Effector CD4-positive, alpha-beta T cell (primary cell): ENCODE results near the gene PDE4B.

Source experiments
- DNase-seq: peaks from one replicate; pipeline ENCODE4 v3.0.0-alpha.2; 2020

PDE4B gene

DNA sequence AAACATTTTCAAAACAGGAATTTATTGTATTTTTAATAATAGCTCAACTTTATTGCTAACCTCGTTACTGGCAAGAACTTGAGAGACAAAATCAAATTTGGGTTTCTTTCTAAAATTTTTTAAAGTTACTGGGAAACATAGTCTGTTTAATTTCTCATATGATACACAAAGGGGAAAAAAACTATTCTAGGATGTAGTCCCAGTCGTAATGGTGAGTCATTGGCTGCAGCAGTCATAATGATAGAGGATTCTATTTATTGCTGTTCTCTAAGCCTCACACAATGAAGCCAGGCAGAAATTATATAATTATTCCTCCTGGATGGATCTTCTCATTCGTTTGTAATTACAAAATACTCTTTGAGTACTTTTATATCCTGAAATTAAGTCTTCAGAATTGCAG lies 414.8 kb downstream of the PDE4B start:
- DNase-seq = no peak

DNA sequence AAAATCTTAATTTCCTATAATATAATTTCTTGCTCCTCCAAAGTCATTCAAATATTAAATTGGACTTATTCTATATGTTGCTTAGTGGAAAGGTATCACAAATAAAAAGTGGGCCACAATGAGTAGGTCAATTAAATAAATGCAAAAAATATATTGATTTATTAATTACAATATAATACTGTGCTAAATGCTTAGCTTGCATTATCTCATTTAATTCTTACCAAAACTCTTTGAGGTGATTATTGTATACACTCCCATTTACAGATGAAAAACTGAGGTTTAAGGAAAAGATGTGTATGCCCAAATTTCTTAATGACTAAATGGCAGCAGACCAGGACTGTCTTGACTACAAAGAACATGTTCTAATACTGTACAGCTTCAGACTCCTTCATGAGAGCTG lies 415.9 kb downstream of the PDE4B start:
- DNase-seq = no peak

DNA sequence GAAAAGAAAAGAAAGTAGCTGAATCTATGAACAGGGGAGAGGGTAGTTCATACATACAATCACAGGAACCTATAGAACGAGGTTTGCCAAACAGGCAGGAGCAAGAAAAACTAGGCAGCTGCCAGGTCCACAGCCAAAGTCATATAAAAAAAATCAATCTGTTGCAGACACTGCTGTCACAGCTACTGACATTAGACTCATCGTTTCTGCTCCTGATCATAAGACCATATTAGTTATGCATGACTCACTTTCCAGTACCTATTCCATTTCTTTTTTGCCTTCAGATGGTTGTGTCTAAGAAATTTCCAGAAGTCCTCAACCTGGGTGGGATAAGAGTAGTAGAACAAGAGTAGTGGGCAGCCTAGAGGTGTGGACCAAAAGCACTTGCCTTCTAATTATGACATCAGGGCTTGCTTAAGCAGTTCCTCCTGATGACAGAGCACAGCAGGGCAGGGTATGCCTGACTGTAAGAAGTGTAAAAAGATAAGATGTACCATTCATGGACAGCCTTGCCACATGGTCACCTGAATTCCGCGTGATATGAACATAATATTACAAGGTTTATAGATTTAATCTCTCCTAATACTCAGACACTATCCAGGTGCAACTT lies 418.0 kb downstream of the PDE4B start:
- no peak for DNase-seq

DNA sequence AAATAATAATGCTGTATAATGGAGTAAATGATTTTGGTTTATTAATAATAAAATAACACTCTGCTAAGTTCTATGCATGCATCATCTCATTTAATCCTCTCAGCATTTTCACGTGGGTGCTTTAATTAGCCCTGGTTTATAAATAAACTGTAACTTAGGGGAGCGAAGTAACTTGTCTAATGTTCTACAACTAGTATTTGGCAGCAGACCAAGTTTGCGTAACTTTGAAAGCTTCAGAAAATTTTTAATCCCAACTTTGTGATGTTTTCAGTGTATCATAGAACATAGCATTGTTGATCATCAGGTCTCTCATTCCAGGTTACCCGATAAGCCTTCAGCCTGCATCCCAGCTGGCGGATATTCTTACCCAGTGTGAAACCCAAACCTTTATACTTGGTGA lies 418.8 kb downstream of the PDE4B start:
- no peak for DNase-seq

DNA sequence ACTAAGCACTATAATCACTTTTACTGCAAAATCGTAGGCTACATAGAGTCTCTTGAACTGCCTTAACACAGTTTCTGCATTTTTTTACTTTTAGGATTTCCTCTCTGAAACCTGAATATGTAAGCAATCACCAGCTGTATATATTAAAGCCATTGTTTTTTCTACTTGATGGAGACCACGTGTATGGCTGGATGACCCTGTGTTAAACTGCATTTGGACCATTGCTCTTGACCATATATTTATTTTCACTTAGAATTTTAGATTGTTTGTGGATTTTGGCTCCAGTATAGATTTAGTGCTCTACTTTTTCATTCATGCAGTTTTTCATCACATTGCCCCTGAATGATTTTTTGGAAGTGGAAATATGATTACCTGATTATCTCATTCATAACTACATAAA lies 420.8 kb downstream of the PDE4B start:
- no peak for DNase-seq

DNA sequence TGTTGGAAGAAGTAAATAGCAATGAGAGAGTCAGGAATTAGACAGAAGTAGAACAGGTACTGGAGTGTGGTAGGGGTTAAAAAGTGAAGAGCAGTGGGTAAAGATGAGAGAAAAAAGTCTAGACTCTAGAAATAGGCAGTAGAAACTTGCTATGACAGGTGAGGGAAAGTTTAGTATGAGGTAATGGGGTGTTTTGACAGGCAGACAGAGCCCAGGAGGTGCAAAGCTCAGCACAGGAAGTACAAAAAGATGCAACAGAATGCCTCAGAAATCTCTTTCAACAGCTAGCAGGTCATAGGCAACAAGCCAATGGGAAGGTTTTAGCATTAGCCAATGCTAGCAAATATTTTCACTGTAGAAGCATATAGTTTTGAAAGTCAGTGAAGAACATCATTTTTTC lies 422.2 kb downstream of the PDE4B start:
- peak; percentile 8 for DNase-seq

DNA sequence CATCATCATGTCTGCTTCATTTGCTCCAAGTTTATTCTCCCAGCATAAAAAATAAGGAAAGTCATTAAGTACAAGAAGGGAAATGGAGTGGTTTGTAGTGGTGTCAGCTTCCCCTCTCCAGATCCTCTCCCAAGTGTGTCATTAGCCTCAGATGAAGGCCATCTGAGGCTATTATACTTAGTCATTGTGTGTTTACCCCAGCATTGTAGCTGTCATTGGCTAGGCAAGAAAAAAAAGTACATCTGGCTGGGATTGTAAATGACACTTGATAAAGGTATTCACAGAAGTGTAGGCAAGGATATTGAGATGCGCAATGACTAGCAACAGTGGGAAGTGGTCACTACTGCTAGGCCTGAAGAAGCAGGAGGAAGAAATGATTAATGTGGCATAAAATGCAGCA lies 424.3 kb downstream of the PDE4B start:
- no peak for DNase-seq

DNA sequence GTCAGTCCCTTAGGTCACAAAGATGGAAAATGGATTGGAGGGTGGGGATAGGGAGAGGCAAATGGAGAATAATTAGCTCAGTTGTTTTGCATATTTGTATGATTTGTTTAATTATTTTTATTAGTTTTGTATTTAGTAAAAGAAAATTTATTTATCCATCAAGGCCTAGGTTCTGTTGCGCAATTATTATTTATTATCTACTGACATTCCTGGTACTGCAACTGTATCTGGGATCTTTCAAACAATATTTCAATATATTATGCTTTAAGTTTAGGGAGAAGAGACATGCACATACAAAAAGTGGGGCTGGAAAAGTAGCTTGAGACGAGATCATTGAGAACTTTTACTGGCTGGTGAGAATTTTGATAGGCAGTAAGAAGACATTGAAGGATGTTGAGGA lies 424.9 kb downstream of the PDE4B start:
- no peak for DNase-seq

DNA sequence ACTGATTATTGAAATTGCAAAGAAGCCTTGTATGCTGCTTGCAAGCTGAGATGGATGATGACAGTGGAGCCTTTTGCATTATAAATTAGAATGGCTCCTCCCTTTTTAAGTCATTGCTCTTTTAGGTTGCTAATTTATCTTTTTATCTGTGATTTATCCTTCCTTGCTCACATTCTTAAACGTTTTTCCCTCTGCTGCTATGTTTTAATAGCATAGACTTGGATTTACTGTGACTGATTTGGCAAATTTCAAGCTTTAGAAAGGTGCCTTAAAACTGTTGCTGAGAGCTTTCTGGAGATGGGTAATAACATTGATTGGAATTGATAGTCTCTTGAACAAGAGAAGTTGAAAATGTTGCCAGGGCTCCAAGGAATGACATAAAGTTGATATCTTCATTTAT lies 427.8 kb downstream of the PDE4B start:
- no peak for DNase-seq

DNA sequence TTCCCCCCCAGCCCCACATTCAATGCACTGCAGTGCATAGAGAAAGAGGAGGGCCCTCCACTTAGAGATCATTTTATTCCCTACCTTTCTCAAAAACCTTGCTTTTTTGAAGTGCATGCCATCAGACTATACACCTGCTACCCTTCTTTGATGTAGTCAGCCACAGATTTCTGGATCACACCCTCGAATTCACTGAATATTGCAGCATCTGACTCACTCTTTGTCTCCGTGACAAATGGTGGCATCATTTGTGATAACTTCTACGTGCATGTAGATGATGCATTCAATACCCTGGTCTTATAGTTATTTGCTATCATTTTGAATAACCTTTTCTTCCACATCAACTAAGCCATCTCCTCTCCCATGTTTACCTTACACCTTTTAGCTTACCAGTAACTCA lies 431.0 kb downstream of the PDE4B start:
- DNase-seq = no peak

DNA sequence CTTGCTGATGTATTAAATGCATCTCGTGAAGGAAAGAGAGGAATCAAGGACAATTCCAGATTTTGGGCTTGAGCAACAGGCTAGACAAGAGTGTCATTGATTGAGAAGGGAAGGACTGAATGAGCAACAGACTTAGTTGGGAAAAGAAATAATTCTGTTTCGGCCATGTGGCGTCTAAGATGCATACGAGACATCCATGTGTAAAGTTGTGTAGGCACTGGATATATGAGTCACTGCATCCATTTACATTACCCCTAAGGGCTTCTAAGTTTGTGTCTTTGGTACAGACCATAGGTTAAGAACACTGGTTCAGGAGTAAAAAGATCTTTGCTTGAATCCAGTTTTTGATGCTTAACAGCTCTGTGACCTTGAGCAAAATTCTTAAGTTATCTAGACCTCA lies 434.3 kb downstream of the PDE4B start:
- no peak for DNase-seq

DNA sequence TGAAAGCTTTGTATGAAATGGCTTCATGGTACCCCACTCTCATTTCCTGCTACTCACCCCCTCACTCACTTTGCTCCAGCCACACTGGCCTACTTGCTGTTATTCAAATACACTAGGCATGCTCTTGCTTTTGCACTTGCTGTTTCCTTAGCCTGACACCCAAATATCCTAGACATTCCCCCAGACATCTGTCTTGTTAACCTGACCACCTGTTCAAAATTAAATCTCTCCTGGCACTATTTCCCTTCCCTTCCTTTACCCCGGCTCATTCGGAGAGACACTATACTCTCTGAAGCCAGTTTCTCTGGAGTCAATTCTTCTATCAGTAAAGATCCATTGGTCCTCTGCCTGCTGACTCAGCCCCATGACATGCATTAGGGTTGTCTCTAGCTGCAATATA lies 435.3 kb downstream of the PDE4B start:
- no peak for DNase-seq

DNA sequence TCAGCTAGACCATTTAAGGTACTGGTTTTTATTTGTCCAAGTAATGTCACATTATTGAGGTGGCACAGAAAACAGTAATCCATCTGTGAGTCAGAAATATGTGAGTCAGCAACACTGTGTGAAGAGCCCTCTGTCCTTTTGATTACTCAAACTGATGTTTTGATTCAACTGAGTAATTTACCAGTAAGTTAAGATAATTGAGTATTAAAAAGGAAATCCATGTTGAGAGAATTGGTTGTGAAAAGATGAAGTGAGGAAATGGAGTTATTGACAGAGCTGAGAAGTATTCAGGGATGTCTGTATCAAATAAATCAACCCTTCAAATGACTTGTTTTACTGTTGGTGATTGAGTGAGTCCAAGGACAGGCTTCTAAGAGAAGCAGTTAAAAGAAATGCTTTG lies 438.5 kb downstream of the PDE4B start:
- no peak for DNase-seq

DNA sequence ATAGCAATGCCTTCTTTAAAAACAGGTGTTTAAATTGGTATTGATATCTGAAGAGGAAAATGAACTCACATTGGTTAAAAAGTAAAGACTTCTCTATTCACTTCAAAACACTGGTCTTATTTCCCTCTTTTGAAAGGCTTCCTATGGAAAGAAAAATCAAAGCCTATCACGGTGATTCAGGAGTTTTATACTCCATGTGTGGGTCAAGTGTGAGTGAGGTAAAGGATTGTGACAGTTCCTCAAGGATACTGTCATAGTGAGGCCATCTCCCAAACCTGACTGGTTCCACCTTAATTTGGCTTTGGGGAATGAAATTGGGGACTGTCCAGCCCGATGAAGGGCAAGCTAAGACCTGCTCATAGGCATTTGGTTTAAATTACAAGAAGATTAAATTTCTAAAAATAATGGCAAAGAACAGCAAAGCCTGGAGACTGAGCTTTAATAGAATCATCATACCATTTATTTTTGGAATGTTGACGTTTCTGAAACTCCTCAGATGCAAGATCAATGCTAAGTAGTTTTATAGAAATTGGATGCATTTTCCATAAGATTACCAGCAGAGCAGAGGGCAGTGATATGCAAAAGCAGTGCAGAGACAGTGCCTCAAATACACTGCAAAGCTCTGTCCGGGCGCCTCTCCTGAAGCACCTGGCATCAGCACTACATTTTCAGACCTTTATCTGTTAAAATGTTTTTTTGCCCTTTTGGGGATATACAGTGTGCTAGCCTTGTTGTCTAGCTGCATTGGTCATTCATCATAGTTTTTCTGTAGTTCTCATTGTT lies 439.2 kb downstream of the PDE4B start:
- DNase-seq = no peak

DNA sequence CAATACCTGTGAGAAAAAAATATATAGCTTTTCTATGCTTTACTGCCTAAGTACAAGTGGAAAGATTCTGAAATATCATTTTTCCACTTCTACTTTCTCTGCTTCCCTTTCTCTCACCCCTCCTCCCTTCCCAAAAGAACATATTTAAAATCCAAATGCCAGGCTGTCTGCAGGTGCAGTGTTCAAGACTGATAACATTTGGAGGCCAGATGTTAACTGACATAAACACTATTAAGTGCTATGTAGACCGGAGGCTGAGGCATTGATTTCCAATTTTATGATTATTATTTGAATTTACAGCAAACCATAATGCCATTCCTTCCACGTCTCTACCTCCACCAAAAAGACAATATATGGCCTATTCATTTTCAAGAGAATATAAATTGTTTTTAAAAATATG lies 444.3 kb downstream of the PDE4B start:
- DNase-seq = no peak

DNA sequence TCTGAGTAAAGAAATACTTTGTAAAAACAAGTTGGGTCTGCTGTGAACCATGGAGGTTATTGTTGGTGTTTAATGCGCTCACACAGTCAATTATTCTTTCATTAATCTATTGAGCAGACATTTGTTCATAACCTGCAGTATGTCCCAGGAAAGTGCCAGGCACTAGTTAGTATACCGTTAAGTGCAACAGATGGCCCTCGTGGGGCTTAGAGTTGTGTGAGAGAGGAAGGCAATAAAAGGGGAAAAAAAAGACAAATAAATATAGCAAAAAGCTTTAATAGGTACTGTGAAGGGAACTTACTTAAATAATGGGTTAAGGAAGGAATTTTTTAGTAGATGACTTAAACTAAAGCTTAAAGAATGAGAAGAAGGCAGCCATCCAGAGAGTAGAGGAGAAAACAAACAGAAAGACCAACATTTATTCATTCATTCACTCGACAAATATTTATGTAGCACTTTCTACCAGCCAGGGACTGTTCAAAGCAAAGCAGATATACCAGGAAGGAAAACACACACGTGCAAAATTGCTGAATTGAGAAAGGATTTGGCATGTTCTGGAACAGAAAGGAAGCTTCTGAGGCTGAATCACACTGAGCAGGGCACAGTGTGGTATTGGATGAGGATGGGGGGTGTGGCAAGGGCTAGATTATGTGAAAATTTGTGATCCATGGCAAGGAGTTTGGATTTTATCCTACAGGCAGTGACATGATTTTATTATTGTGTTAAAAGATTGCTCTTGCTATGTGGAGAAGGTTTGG lies 445.2 kb downstream of the PDE4B start:
- no peak for DNase-seq

DNA sequence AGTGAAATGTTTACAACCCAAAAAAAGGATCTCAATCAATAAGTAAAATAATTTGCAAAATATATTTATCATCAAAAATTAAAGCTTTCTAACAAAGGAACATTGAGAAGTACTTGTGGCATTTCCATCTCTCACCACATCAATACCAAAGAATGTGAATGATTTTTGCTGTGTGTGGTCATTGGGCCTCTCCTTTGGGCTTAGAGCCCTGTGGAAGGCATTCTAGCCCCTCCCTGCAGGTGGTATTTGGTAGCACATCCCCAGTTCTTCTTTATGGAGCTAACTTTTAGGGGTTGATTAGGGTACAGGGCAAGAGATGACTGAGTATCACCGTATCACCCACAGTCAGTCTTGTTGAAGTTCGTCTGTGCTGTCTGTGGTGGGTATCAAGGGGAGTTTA lies 447.1 kb downstream of the PDE4B start:
- DNase-seq = no peak

DNA sequence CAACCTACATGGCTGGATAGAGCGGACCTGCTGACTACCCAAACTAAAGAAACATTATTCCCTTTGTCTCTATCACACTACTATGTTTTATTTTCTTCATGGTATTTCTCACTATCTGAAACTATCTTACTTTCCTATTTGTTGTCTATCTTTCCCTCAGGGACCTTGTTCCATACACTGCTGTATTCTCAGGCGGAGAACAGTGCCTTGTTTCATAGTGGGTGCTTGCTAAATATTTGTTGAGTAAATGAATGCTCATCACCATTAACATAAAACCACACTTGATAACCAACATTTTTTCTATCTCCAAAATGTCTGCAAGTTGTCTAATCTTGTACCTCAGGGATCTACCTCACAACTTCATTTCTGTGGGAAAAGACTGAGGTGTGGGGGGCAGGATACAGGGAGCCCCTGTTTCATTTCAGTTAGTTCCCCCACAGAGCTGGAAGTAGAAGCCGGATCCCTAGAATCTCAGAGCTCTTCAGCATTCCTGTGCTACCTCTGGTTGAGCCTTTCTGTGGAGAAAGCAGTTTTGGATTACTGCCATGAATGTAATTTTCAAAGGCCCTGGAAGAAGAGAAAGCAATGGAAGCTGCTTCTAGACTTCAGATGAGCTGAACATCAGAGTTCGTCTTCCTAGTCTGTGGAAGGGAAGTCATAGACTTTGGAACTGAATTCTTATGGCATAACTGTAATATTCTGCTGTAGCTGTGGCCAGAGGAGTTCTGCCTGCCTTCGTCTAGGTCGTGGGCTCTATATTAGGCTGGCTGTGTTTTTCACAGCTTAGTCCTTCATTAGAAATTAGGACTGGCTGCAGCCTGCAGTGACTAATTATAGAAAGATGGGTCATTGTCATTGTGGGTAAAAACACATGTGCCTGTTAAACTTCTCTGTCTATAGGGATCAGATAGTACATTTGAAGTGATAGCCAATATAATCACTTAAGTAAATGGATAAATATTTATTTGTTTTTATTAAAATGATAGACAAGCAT lies 448.1 kb downstream of the PDE4B start:
- DNase-seq = no peak

DNA sequence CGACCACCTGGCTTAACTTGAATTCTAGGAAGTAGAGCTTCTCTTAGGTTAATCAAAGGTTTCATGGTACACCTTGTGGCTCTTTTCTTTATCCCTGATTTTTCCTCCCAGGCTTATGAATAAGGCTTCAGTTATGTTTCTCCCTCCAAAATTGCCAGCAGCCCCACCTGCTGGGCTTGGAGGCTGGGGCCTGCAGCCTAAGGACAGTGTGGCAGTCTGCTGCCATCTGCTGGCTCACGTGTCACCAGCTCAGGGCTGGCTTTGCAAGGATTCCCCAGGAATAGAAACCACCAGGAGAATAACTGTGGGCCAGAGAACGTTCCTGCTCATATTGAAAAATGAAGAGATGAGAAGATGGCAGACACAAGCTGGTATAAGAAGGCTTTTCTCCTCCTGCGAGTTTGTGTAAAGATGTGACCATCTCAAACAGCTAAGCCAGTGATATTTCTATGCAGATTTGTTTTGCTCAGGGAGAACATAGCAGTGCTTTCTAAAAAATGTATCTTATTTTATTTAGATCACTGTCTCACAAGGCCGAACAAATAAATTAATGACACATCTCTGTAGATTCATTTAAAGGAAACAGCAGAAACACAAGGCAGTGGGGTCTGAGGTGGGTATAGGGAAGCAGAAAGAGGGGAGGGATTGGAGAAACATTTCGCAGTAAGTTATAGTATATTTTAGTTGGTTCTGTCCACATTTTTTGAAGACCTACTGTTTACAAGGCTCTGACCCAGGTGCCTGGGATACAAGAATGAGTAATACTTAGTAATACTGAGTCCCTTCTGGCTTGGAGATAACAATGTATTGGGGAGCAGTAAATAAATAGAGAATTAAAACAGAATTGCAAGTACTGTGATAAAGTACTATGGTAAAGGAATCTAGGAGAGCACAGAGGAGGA lies 450.2 kb downstream of the PDE4B start:
- DNase-seq = peak; percentile 71

DNA sequence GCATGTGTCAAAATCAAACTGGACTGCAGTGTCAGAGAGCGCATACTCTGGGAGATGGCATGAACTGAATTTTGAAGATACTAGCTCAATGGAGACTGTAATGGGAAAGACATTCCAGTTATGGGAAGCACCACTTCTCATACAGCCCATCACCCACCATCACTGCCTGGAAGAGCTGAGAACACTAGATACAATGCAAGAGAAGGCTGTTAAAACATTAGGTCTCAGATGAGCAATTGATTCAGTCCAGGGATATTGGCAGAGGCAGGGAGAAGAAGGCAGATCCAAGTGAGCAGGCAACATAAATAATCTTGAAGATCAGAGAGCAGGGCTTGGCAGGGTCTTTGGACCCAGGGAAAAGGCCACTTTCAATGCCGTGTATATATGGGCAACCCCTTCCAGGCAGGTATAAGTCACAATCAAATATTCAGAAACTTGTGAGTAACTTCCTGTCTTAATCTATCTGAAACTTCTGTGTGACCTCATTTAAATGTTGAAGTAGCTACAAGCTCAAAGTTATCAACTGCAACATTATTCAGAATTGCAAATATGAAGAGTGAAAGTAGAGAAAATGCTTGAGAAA lies 450.9 kb downstream of the PDE4B start:
- no peak for DNase-seq

DNA sequence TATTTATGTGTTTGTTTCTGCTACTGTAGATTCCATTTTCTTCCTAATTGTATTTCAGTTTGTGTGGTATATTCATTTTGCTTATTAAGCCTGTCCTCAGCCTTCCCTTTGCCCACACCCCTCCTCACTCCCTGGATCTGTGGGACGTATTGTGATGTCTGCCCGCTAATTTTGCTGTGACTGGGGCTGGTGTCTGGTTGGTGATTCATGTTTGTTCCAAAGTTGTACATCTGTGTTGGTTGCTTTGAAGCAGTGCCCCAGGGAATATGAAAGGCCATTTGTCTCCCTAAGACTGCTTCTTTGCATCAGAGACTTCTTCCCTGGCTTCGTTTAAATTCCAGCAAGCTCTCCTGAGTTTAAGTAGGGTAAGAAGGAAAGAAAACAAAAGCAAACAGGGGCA lies 451.7 kb downstream of the PDE4B start:
- no peak for DNase-seq
